Tibial nerve (tissue), 4 donors: ENCODE data around the gene RSRC1.

Source experiments
- EP300 ChIP-seq, 2 donors: sonication (generic); formaldehyde crosslinking; IDR thresholded peaks; one replicate each; pipeline ENCODE4 v1.6.1; 2017; ENCODE audit warnings: antibody characterized with exemption in 2 of 2, mild to moderate bottlenecking in 1 of 2
- POLR2A ChIP-seq, 2 donors: fragments of 450-650 bp; IDR thresholded peaks; one replicate each; pipeline ENCODE4 v1.6.1; 2017; ENCODE audit warnings: antibody characterized with exemption in 2 of 2, mild to moderate bottlenecking in 2 of 2, moderate library complexity in 2 of 2
- TF ChIP-seq, protein P1 (sequence below), 5 experiments: fragments of 200-600 bp in 3 of 5; fragments of 450-650 bp in 2 of 5; sonication (generic) in 3 of 5; IDR thresholded peaks; one replicate each; pipeline ENCODE4 v1.5.1; 2016 to 2019; ENCODE audit warnings: antibody characterized with exemption in 5 of 5, mild to moderate bottlenecking in 3 of 5, moderate library complexity in 2 of 5

DNA sequence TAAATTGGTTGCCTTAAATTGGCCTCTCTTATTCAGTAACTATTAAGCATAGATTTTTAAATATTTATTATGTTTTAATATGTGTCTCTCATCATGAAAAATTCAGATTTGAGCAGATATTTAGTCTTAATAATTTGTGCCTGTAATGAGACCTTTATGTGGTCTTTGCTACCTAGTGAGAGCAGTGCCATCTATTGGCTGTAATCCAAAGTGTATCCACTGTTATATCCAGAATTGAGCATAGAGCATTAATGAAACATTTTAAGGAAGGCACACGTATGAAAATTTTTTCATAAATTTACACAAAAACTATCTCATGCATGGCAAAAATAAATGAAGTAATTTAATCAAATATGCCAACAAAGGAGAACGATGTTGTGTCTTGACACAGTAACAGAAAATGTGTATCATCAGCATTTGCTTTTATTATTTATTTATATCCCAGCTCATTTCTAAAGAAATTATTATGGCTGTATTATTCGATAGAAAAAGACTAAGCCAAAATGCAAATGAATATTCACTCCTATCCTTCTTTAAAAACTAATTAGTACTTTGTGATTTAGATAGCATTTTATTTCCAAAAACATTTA is 203.5 kb downstream of the RSRC1 start:
- TF ChIP-seq, protein P1, sequence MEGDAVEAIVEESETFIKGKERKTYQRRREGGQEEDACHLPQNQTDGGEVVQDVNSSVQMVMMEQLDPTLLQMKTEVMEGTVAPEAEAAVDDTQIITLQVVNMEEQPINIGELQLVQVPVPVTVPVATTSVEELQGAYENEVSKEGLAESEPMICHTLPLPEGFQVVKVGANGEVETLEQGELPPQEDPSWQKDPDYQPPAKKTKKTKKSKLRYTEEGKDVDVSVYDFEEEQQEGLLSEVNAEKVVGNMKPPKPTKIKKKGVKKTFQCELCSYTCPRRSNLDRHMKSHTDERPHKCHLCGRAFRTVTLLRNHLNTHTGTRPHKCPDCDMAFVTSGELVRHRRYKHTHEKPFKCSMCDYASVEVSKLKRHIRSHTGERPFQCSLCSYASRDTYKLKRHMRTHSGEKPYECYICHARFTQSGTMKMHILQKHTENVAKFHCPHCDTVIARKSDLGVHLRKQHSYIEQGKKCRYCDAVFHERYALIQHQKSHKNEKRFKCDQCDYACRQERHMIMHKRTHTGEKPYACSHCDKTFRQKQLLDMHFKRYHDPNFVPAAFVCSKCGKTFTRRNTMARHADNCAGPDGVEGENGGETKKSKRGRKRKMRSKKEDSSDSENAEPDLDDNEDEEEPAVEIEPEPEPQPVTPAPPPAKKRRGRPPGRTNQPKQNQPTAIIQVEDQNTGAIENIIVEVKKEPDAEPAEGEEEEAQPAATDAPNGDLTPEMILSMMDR (IDR thresholded peaks at IDR 0.05), result no peak
- TF ChIP-seq POLR2A (IDR thresholded peaks at IDR 0.05), result no peak
- no peak for TF ChIP-seq EP300 (IDR thresholded peaks at IDR 0.05)
